NCI-H1694 (cell line): ENCODE results near the gene HJV.

Source experiments
- DNase-seq: peaks from one replicate; lab custom pipeline; 2025; lab: John Stamatoyannopoulos, UW

The HJV gene

GRCh38 chr1:146021050-146021445 lies 487 bp downstream of the HJV start:
- DNase-seq = no peak

GRCh38 chr1:146020058-146021049 lies 1.2 kb downstream of the HJV start:
- DNase-seq = no peak

GRCh38 chr1:146019231-146020057 lies 2.1 kb downstream of the HJV start:
- DNase-seq = no peak

GRCh38 chr1:146016891-146017290 lies 4.6 kb downstream of the HJV start:
- no peak for DNase-seq

GRCh38 chr1:146013559-146013922 lies 8.0 kb downstream of the HJV start:
- no peak for DNase-seq

- DNase-seq = peak; percentile 37
These were observed 8.6 kb downstream of the HJV start for GRCh38 chr1:146012703-146013558.

- no peak for DNase-seq
These were observed 11.3 kb downstream of the HJV start for GRCh38 chr1:146010126-146010738.

- DNase-seq = no peak
These were observed 13.9 kb downstream of the HJV start for GRCh38 chr1:146007489-146008133.

GRCh38 chr1:146001709-146002108 lies 19.8 kb downstream of the HJV start:
- DNase-seq = no peak

- DNase-seq = no peak
These were observed 22.1 kb downstream of the HJV start for GRCh38 chr1:145999321-146000024.

- DNase-seq = peak; percentile 19
These were observed 23.9 kb downstream of the HJV start for GRCh38 chr1:145997718-145998023.

- DNase-seq = peak; percentile 24
These were observed 24.4 kb downstream of the HJV start for GRCh38 chr1:145997016-145997717.

- DNase-seq = peak; percentile 95
These were observed 25.0 kb downstream of the HJV start, which contains the start of gene TXNIP for GRCh38 chr1:145996433-145997015. TXNIP (minus strand) TSS chr1:145996579; CDS start chr1:145996266, 313 bp downstream.

- no peak for DNase-seq
These were observed 25.5 kb downstream of the HJV start for GRCh38 chr1:145995964-145996432.

GRCh38 chr1:145995148-145995881 lies 26.2 kb downstream of the HJV start:
- no peak for DNase-seq

GRCh38 chr1:145994391-145995120 lies 27.0 kb downstream of the HJV start:
- no peak for DNase-seq

- DNase-seq = no peak
These were observed 27.7 kb downstream of the HJV start for GRCh38 chr1:145993618-145994390.
